IMR-90 (cell line): ENCODE measurements around the gene EPHX1. TPM values are rescaled to one million over a fixed set of nuclear protein-coding genes. Genes with fewer than 3 reads are reported as not detected.

Source experiments
- ATAC-seq: fragments of 200-7000 bp; cut with Tn5 transposase; 2 replicates; pipeline ENCODE4 v1.9.1; 2020; ENCODE audit warnings: low read depth, mild to moderate bottlenecking, moderate library complexity
- BruUV-seq: library from RNA; stranded (reverse); fragments of 400-500 nt; replicated peaks from 2 replicates; lab custom pipeline; 2021; lab: Mats Ljungman, UMichigan
- CTCF ChIA-PET: fragments of 300-600 bp; formaldehyde crosslinking; extraction: SDS; loops from one replicate; lab custom pipeline; 2021; ENCODE audit warnings: antibody characterized with exemption; lab: Yijun Ruan, JAX
- POLR2A ChIA-PET: fragments of 300-600 bp; sonication (Branson Sonifier 250); formaldehyde crosslinking; loops from one replicate; lab custom pipeline; 2022; ENCODE audit warnings: antibody characterized with exemption; ENCODE audit not compliant: unreplicated experiment; lab: Charles Lee
- DNase-seq: peaks from one replicate; pipeline ENCODE4 v3.0.0; 2013
- H2AFZ ChIP-seq: replicated peaks from 2 replicates; pipeline ENCODE3; 2013; ENCODE audit warnings: low read length, mild to moderate bottlenecking; ENCODE audit not compliant: poor library complexity
- H2AK5ac ChIP-seq: 2 replicates; pipeline ENCODE4 v1.6.1; 2013; ENCODE audit warnings: low read depth, low read length, inconsistent platforms
- H2AK9ac ChIP-seq: replicated peaks from 2 replicates; pipeline ENCODE3; 2013; ENCODE audit warnings: mild to moderate bottlenecking, low read depth, low read length, moderate library complexity; ENCODE audit not compliant: poor library complexity
- H2BK120ac ChIP-seq: 2 replicates; pipeline ENCODE4 v1.6.1; 2013; ENCODE audit warnings: low read depth, low read length, inconsistent platforms
- H2BK15ac ChIP-seq: 3 replicates; pipeline ENCODE4 v1.6.1; 2013; ENCODE audit warnings: low read depth, low read length, inconsistent platforms
- H2BK20ac ChIP-seq: 2 replicates; pipeline ENCODE4 v1.6.1; 2013; ENCODE audit warnings: low read depth, mild to moderate bottlenecking, inconsistent platforms, low read length, moderate library complexity
- H2BK5ac ChIP-seq: 2 replicates; pipeline ENCODE4 v1.6.1; 2013; ENCODE audit warnings: mild to moderate bottlenecking, low read depth, low read length, inconsistent platforms; ENCODE audit not compliant: poor library complexity, severe bottlenecking
- H3K14ac ChIP-seq: replicated peaks from 2 replicates; pipeline ENCODE4 v1.6.1; 2013; ENCODE audit warnings: low read depth, low read length, inconsistent platforms
- H3K18ac ChIP-seq: 2 replicates; pipeline ENCODE4 v1.6.1; 2013; ENCODE audit warnings: low read depth, low read length, control low read depth
- H3K23ac ChIP-seq: 2 replicates; pipeline ENCODE4 v1.6.1; 2013; ENCODE audit warnings: low read depth, low read length, inconsistent platforms
- H3K27ac ChIP-seq: 2 replicates; pipeline ENCODE4 v1.5.1; 2013; ENCODE audit warnings: mild to moderate bottlenecking, control low read depth, low read length; ENCODE audit not compliant: insufficient read depth
- H3K27me3 ChIP-seq: 2 replicates; pipeline ENCODE4 v1.6.1; 2013; ENCODE audit warnings: low read length; ENCODE audit not compliant: control insufficient read depth, insufficient read depth
- H3K36me3 ChIP-seq: 2 replicates; pipeline ENCODE4 v1.6.1; 2013; ENCODE audit warnings: low read length, mixed read lengths; ENCODE audit not compliant: control insufficient read depth, insufficient read depth
- H3K4ac ChIP-seq: 2 replicates; pipeline ENCODE4 v1.6.1; 2013; ENCODE audit warnings: low read depth, low read length, inconsistent platforms
- H3K4me1 ChIP-seq: 2 replicates; pipeline ENCODE4 v1.6.1; 2013; ENCODE audit warnings: low read length, mixed read lengths; ENCODE audit not compliant: control insufficient read depth, insufficient read depth
- H3K4me2 ChIP-seq: 2 replicates; pipeline ENCODE4 v1.6.1; 2013; ENCODE audit warnings: low read depth, mild to moderate bottlenecking, control low read depth, low read length, moderate library complexity
- H3K4me3 ChIP-seq: 2 replicates; pipeline ENCODE4 v1.5.1; 2013; ENCODE audit warnings: low read depth, mild to moderate bottlenecking, control low read depth, low read length, moderate library complexity; ENCODE audit not compliant: insufficient read depth
- H3K56ac ChIP-seq: 2 replicates; pipeline ENCODE4 v1.6.1; 2013; ENCODE audit warnings: low read length, inconsistent platforms; ENCODE audit not compliant: insufficient read depth; ENCODE audit errors: extremely low read depth
- H3K79me1 ChIP-seq, 2 experiments: 2 replicates each; pipeline ENCODE4 v1.6.1; 2013; ENCODE audit warnings: low read length in 2 of 2, inconsistent platforms in 1 of 2, low read depth in 1 of 2
- H3K9ac ChIP-seq: 2 replicates; pipeline ENCODE4 v1.6.1; 2013; ENCODE audit warnings: low read depth, low read length, control low read depth
- H3K9me1 ChIP-seq: 2 replicates; pipeline ENCODE4 v1.6.1; 2013; ENCODE audit warnings: low read length, inconsistent platforms; ENCODE audit not compliant: insufficient read depth
- H3K9me3 ChIP-seq: 2 replicates; pipeline ENCODE4 v1.6.1; 2013; ENCODE audit warnings: low read length; ENCODE audit not compliant: control insufficient read depth, insufficient read depth
- H4K20me1 ChIP-seq: 2 replicates; pipeline ENCODE4 v1.6.1; 2013; ENCODE audit warnings: low read length, inconsistent platforms; ENCODE audit not compliant: insufficient read depth
- H4K5ac ChIP-seq: 2 replicates; pipeline ENCODE4 v1.6.1; 2013; ENCODE audit warnings: mild to moderate bottlenecking, low read depth, low read length, control low read depth
- H4K8ac ChIP-seq, 2 experiments: 2 replicates each; pipeline ENCODE4 v1.6.1; 2013; ENCODE audit warnings: low read depth in 2 of 2, low read length in 2 of 2, control low read depth in 1 of 2, inconsistent platforms in 1 of 2
- H4K91ac ChIP-seq: 2 replicates; pipeline ENCODE4 v1.6.1; 2013; ENCODE audit warnings: low read depth, low read length, inconsistent platforms; ENCODE audit not compliant: insufficient read depth
- CHD1 ChIP-seq: IDR thresholded peaks from 2 replicates; pipeline ENCODE4 v1.6.1; 2012; ENCODE audit warnings: low read depth, low read length, improper control_type of control experiment
- CTCF ChIP-seq: conservative IDR thresholded peaks from 2 replicates; pipeline ENCODE4 v1.5.1; 2012; ENCODE audit warnings: mild to moderate bottlenecking, low read depth, low read length, improper control_type of control experiment
- FOS ChIP-seq: fragments of 150-350 bp; IDR thresholded peaks from 2 replicates; pipeline ENCODE4 v1.6.1; 2016; ENCODE audit warnings: low read depth, low read length
- MAZ ChIP-seq: IDR thresholded peaks from 2 replicates; pipeline ENCODE4 v1.6.1; 2012; ENCODE audit warnings: low read depth, mild to moderate bottlenecking, low read length, improper control_type of control experiment, moderate library complexity, borderline replicate concordance
- MXI1 ChIP-seq: IDR thresholded peaks from 2 replicates; pipeline ENCODE4 v1.6.1; 2012; ENCODE audit warnings: low read depth, mild to moderate bottlenecking, low read length, moderate library complexity, borderline replicate concordance
- NFE2L2 ChIP-seq: fragments of 150-350 bp; IDR thresholded peaks from 2 replicates; pipeline ENCODE4 v1.6.1; 2016; ENCODE audit warnings: low read depth, mild to moderate bottlenecking, low read length
- POLR2A ChIP-seq: IDR thresholded peaks from 2 replicates; pipeline ENCODE4 v1.6.1; 2012; ENCODE audit warnings: mild to moderate bottlenecking, low read depth, low read length
- WGBS, 2 experiments: methylation state at CpG; one replicate each; pipeline versions ENCODE4 v1.1.5 to v1.1.7; 2013; ENCODE audit warnings: missing lambda C conversion rate in 2 of 2; ENCODE audit not compliant: insufficient read length in 1 of 2; ENCODE audit errors: extremely low coverage in 2 of 2; 5-methylcytosine and 5-hydroxymethylcytosine counted together
- dilution Hi-C: fragments of 300-500 bp; cut with HindIII; formaldehyde crosslinking; loops from one replicate; pipeline ENCODE4 v1.14.3; 2018; ENCODE audit warnings: low sequenced_read_pairs; ENCODE audit not compliant: unreplicated experiment
- in situ Hi-C: fragments of 300-500 bp; cut with MboI; formaldehyde crosslinking; loops from 3 replicates; pipeline ENCODE4 v1.14.3; 2019; ENCODE audit warnings: low sequenced_read_pairs, inconsistent platforms, mixed read lengths
- intact Hi-C: fragments of 100-400 bp; cut with micrococcal nuclease; formaldehyde crosslinking; loops from 2 replicates; pipeline ENCODE4 v1.10.0; 2022
- polyA plus RNA-seq, 3 experiments: library from polyadenylated mRNA; depleted of rRNA; stranded (reverse); fragments of >200 nt; gene quantifications; 2 replicates each; pipeline ENCODE4 v1.2.3, GENCODE V29; 2012; ENCODE audit warnings: low replicate concordance in 1 of 3
- total RNA-seq: library from RNA; depleted of rRNA; stranded (reverse); fragments of >200 nt; gene quantifications from 2 replicates; pipeline ENCODE4 v1.2.3, GENCODE V29; 2012

EPHX1 gene
- total and polyA plus RNA-seq, 2 of the 4 experiments (the other 2 are of a cell fraction) = 20.3 to 46.3 TPM

- H3K27me3 ChIP-seq = no peaks in the 10 kb centered on the region
- 94% methylated on average over 4 of the region's 13 CpGs; no CpG with 5 or more reads in 1 of the 2 experiments for WGBS, 2 experiments
- no TSS peak for BruUV-seq
- ATAC-seq (no peak), DNase-seq (no peak)
- no peak overlapping the region for H3K9ac ChIP-seq
- H3K14ac ChIP-seq = 0 out of 2 replicates have a peak overlapping the region, but pooled peaks have one; percentile 29
- TF ChIP-seq CHD1 (no peak), MAZ (no peak), CTCF (no peak), POLR2A (no peak), NFE2L2 (no peak), FOS (no peak), MXI1 (no peak)
- peaks cover 16% of the 10 kb centered on the region; the same call in 1 of the 2 replicates for H3K9me1 ChIP-seq
- no peak overlapping the region for H3K4me3 ChIP-seq
- peaks cover 13% of the 10 kb centered on the region for H3K4me1 ChIP-seq
- intact Hi-C loops = no loop called here
- ChIA-PET CTCF (interaction anchor here (0.7 kb wide), 1 partner anchor 186 kb away, joined by 3 read pairs; no protein-coding TSS in a partner anchor), POLR2A (no interaction called here)
- in situ Hi-C loops = no loop called here
- H3K36me3 ChIP-seq = peaks cover 52% of the 10 kb centered on the region
- H2BK15ac ChIP-seq = no peak overlapping the region
- peak overlapping the region; percentile 9 for H2BK5ac ChIP-seq
- H2AK5ac ChIP-seq = 0 out of 2 replicates have a peak overlapping the region, but pooled peaks have one; percentile 16
- H3K4ac ChIP-seq = 0 out of 2 replicates have a peak overlapping the region, but pooled peaks have one; percentile 2
- peak overlapping the region; percentile 26 for H2AFZ ChIP-seq
- H3K4me2 ChIP-seq = no peak overlapping the region
- H3K56ac ChIP-seq = no peak overlapping the region
- no peak overlapping the region for H3K23ac ChIP-seq
- H3K27ac ChIP-seq = peak overlapping the region; percentile 17; the same call in 1 of the 2 replicates
- H2AK9ac ChIP-seq = peak overlapping the region; percentile 58
- H3K79me1 ChIP-seq = peaks cover 0 to 25% of the 10 kb centered on the region in 2 experiments; a peak in 2 of 4 replicates
- no peak overlapping the region for H4K5ac ChIP-seq
- no peak overlapping the region for H2BK20ac ChIP-seq
- H4K8ac ChIP-seq = no peak overlapping the region
- dilution Hi-C loops = no loop called here
- peaks cover 14% of the 10 kb centered on the region for H4K20me1 ChIP-seq
- peak overlapping the region; percentile 25; the same call in 1 of the 2 replicates for H2BK120ac ChIP-seq
- H3K9me3 ChIP-seq = no peaks in the 10 kb centered on the region
- H4K91ac ChIP-seq = no peak overlapping the region
- no peak overlapping the region for H3K18ac ChIP-seq
These were observed 55.6 kb downstream of the EPHX1 start for GRCh38 chr1:225865514-225865913.
